SK-N-SH treated with all-trans-retinoic acid at 6 μM for 48 hours (cell line): ENCODE data around the gene TMCO2.

ENCODE experiments used
- ATAC-seq: fragments of 200-7000 bp; cut with Tn5 transposase; 3 replicates; pipeline ENCODE4 v1.9.1; 2020; ENCODE audit warnings: mild to moderate bottlenecking, moderate library complexity
- ARNTL ChIP-seq: fragments of 450-650 bp; formaldehyde crosslinking; IDR thresholded peaks from 2 replicates; pipeline ENCODE4 v1.5.0; 2020; ENCODE audit warnings: low read depth, mild to moderate bottlenecking, moderate library complexity, borderline replicate concordance
- BACH2 ChIP-seq: fragments of 250-450 bp; sonication (Bioruptor Pico); IDR thresholded peaks from 2 replicates; pipeline ENCODE4 v1.9.0; 2021; ENCODE audit warnings: mild to moderate bottlenecking, borderline replicate concordance
- CREB5 ChIP-seq: fragments of 250-450 bp; sonication (Bioruptor Pico); IDR thresholded peaks from 2 replicates; pipeline ENCODE4 v1.5.1; 2020; ENCODE audit warnings: low read depth, mild to moderate bottlenecking, moderate library complexity
- CSDC2 ChIP-seq: fragments of 250-450 bp; sonication (Bioruptor Pico); IDR thresholded peaks from 2 replicates; pipeline ENCODE4 v1.5.0; 2020; ENCODE audit warnings: mild to moderate bottlenecking, moderate library complexity
- CSRNP3 ChIP-seq: fragments of 250-450 bp; sonication (Bioruptor Pico); IDR thresholded peaks from 2 replicates; pipeline ENCODE4 v1.5.1; 2021; ENCODE audit warnings: mild to moderate bottlenecking, moderate library complexity
- ESRRG ChIP-seq: fragments of 250-450 bp; sonication (Bioruptor Pico); IDR thresholded peaks from 2 replicates; pipeline ENCODE4 v1.6.1; 2021; ENCODE audit warnings: mild to moderate bottlenecking
- GLIS3 ChIP-seq: fragments of 250-450 bp; sonication (Bioruptor Pico); IDR thresholded peaks from 2 replicates; pipeline ENCODE4 v1.5.0; 2020; ENCODE audit warnings: mild to moderate bottlenecking, moderate library complexity
- ISL1 ChIP-seq: fragments of 250-450 bp; sonication (Bioruptor Pico); IDR thresholded peaks from 2 replicates; pipeline ENCODE4 v2.1.2; 2022; ENCODE audit warnings: mild to moderate bottlenecking, moderate library complexity
- OSR1 ChIP-seq: fragments of 250-450 bp; sonication (Bioruptor Pico); IDR thresholded peaks from 2 replicates; pipeline ENCODE4 v1.8.0; 2022; ENCODE audit warnings: moderate library complexity, mild to moderate bottlenecking, inconsistent platforms
- POU6F1 ChIP-seq: fragments of 250-450 bp; sonication (Bioruptor Pico); IDR thresholded peaks from 2 replicates; pipeline ENCODE4 v1.8.0; 2021; ENCODE audit warnings: low read depth, mild to moderate bottlenecking, moderate library complexity, borderline replicate concordance
- RARB ChIP-seq: fragments of 250-450 bp; sonication (Bioruptor Pico); IDR thresholded peaks from 2 replicates; pipeline ENCODE4 v1.8.0; 2021; ENCODE audit warnings: mild to moderate bottlenecking, moderate library complexity
- SNAI2 ChIP-seq: fragments of 250-450 bp; sonication (Bioruptor Pico); IDR thresholded peaks from 2 replicates; pipeline ENCODE4 v1.5.0; 2020; ENCODE audit warnings: mild to moderate bottlenecking, moderate library complexity
- TCF4 ChIP-seq: fragments of 250-450 bp; sonication (Bioruptor Pico); IDR thresholded peaks from 2 replicates; pipeline ENCODE4 v1.8.0; 2021; ENCODE audit warnings: mild to moderate bottlenecking, moderate library complexity, borderline replicate concordance
- ZC3H10 ChIP-seq: fragments of 250-450 bp; sonication (Bioruptor Pico); IDR thresholded peaks from 2 replicates; pipeline ENCODE4 v1.5.1; 2021; ENCODE audit warnings: mild to moderate bottlenecking, moderate library complexity
- ZFP30 ChIP-seq: fragments of 450-650 bp; formaldehyde crosslinking; IDR thresholded peaks from 2 replicates; pipeline ENCODE4 v1.5.0; 2022; ENCODE audit warnings: mild to moderate bottlenecking, moderate library complexity
- ZNF565 ChIP-seq: fragments of 450-650 bp; formaldehyde crosslinking; conservative IDR thresholded peaks from 2 replicates; pipeline ENCODE4 v1.5.0; 2020; ENCODE audit warnings: low read depth, mild to moderate bottlenecking, moderate library complexity
- ZNF70 ChIP-seq: fragments of 450-650 bp; formaldehyde crosslinking; IDR thresholded peaks from 2 replicates; pipeline ENCODE4 v1.5.0; 2020; ENCODE audit warnings: mild to moderate bottlenecking, moderate library complexity
- ZNF8 ChIP-seq: fragments of 450-650 bp; formaldehyde crosslinking; IDR thresholded peaks from 2 replicates; pipeline ENCODE4 v1.5.0; 2020; ENCODE audit warnings: mild to moderate bottlenecking, moderate library complexity
- TF ChIP-seq, protein P1 (sequence below): fragments of 250-450 bp; sonication (Bioruptor Pico); IDR thresholded peaks from 2 replicates; pipeline ENCODE4 v1.5.0; 2020; ENCODE audit warnings: mild to moderate bottlenecking, moderate library complexity

The TMCO2 gene

GRCh38 chr1:40241362-40241761 is 6.4 kb upstream of the TMCO2 start (continued):
- no peak for TF ChIP-seq ZFP30 (CRISPR knock-in tag)
- TF ChIP-seq, protein P1, sequence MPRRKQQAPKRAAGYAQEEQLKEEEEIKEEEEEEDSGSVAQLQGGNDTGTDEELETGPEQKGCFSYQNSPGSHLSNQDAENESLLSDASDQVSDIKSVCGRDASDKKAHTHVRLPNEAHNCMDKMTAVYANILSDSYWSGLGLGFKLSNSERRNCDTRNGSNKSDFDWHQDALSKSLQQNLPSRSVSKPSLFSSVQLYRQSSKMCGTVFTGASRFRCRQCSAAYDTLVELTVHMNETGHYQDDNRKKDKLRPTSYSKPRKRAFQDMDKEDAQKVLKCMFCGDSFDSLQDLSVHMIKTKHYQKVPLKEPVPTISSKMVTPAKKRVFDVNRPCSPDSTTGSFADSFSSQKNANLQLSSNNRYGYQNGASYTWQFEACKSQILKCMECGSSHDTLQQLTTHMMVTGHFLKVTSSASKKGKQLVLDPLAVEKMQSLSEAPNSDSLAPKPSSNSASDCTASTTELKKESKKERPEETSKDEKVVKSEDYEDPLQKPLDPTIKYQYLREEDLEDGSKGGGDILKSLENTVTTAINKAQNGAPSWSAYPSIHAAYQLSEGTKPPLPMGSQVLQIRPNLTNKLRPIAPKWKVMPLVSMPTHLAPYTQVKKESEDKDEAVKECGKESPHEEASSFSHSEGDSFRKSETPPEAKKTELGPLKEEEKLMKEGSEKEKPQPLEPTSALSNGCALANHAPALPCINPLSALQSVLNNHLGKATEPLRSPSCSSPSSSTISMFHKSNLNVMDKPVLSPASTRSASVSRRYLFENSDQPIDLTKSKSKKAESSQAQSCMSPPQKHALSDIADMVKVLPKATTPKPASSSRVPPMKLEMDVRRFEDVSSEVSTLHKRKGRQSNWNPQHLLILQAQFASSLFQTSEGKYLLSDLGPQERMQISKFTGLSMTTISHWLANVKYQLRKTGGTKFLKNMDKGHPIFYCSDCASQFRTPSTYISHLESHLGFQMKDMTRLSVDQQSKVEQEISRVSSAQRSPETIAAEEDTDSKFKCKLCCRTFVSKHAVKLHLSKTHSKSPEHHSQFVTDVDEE (CRISPR knock-in tag): no peak

GRCh38 chr1:40243351-40243750 is 4.4 kb upstream of the TMCO2 start:
- no peak for ATAC-seq

DNA sequence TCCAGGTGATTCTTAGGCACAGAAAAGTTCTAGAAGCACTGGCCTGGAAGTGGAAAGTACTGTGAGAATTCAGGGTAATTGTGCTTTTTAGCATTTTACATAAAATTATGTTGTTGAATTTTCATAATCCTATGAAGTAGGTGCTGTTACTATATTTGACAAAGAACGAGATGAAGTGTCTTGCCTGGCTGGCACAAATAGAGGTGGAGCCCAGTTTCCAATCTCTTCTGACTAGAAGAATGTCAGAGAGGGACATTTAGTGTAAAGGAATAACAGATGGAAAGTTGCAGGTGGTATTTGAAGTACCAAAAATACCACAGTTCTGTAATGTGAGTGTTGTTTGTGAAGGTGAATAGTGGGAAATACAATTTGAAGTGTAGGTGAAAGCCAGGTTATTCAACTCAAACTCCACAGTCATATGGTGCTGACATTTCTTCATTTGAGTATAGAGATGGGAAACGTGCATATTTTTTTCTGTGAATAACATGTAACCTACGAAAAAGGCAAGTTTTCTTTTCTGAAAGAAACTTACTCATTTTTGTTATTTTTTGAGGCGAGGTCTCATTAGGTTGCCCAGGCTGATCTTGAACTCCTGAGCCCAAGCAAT is 3.5 kb upstream of the TMCO2 start:
- ATAC-seq: no peak
- TF ChIP-seq CSRNP3 (CRISPR knock-in tag): no peak
- TF ChIP-seq OSR1 (CRISPR knock-in tag): no peak
- TF ChIP-seq ARNTL: no peak
- no peak for TF ChIP-seq CSDC2
- no peak for TF ChIP-seq ZFP30 (CRISPR knock-in tag)
- TF ChIP-seq ZNF565: no peak
- no peak for TF ChIP-seq ZC3H10 (CRISPR knock-in tag)
- TF ChIP-seq RARB: no peak
- no peak for TF ChIP-seq POU6F1 (CRISPR knock-in tag)
- TF ChIP-seq SNAI2 (CRISPR knock-in tag): no peak
- TF ChIP-seq GLIS3 (CRISPR knock-in tag): no peak
- no peak for TF ChIP-seq CREB5
- TF ChIP-seq, all 23 proteins: peak for 0

More at GRCh38 chr1:40243351-40243750, 4.4 kb upstream of the TMCO2 start:
- no peak for TF ChIP-seq ESRRG (CRISPR knock-in tag)
- TF ChIP-seq BACH2 (CRISPR knock-in tag): no peak
- TF ChIP-seq TCF4 (CRISPR knock-in tag): no peak
- TF ChIP-seq ZNF70 (CRISPR knock-in tag): no peak
- no peak for TF ChIP-seq CREB5
- no peak for TF ChIP-seq SNAI2 (CRISPR knock-in tag)
- TF ChIP-seq ARNTL: no peak
- no peak for TF ChIP-seq POU6F1 (CRISPR knock-in tag)
- TF ChIP-seq, protein P1 (CRISPR knock-in tag): no peak
- TF ChIP-seq ZNF8 (CRISPR knock-in tag): no peak
- no peak for TF ChIP-seq OSR1 (CRISPR knock-in tag)
- TF ChIP-seq ISL1 (CRISPR knock-in tag): no peak
- no peak for TF ChIP-seq RARB
